GM12878 (cell line): ENCODE measurements around the gene ARVCF. TPM values are rescaled to one million over a fixed set of nuclear protein-coding genes. Genes with fewer than 3 reads are reported as not detected.

Source experiments
- ATAC-seq: fragments of 200-7000 bp; cut with Tn5 transposase; 3 replicates; pipeline ENCODE4 v1.9.1; 2020; ENCODE audit warnings: mild to moderate bottlenecking, moderate library complexity
- BruUV-seq: library from RNA; stranded (reverse); fragments of 400-500 nt; replicated peaks from 2 replicates; lab custom pipeline; 2021; lab: Mats Ljungman, UMichigan
- CTCF ChIA-PET: fragments of 300-600 bp; sonication (Branson Sonifier 250); formaldehyde crosslinking; extraction: SDS; loops from one replicate; lab custom pipeline; 2021; ENCODE audit warnings: inconsistent platforms; lab: Yijun Ruan, JAX
- POLR2A ChIA-PET: fragments of 350-600 bp; formaldehyde crosslinking; extraction: SDS; loops from one replicate; lab custom pipeline; 2021; ENCODE audit warnings: inconsistent platforms; lab: Charles Lee
- RAD21 ChIA-PET: fragments of 300-600 bp; sonication (Branson Sonifier 250); formaldehyde crosslinking; loops from one replicate; lab custom pipeline; 2023; ENCODE audit warnings: antibody characterized with exemption; ENCODE audit not compliant: unreplicated experiment; lab: Charles Lee
- SMC1A ChIA-PET: fragments of 300-600 bp; sonication (Branson Sonifier 250); formaldehyde crosslinking; loops from one replicate; lab custom pipeline; 2023; ENCODE audit not compliant: unreplicated experiment, uncharacterized antibody; lab: Charles Lee
- DNase-seq: peaks from one replicate; pipeline ENCODE4 v3.0.0-alpha.2; 2011; ENCODE audit warnings: low read depth, low spot score
- FAIRE-seq: peaks from 3 replicates; lab custom pipeline; 2011; peaks lifted over from hg19 to GRCh38; lab: Jason Lieb, UNC
- H2AFZ ChIP-seq: 2 replicates; pipeline ENCODE4 v1.6.0; 2011; ENCODE audit warnings: low read depth, low read length, control low read depth; ENCODE audit not compliant: control insufficient read depth
- H3K27ac ChIP-seq: 2 replicates; pipeline ENCODE4 v1.5.1; 2011; ENCODE audit warnings: control low read depth; ENCODE audit not compliant: control insufficient read depth, insufficient read depth
- H3K27me3 ChIP-seq, 2 experiments: replicated peaks in 1 of 2; 2 replicates each; pipeline versions ENCODE4 v1.6.0 to v1.6.1; 2011; ENCODE audit warnings: low read length in 1 of 2; ENCODE audit not compliant: control insufficient read depth in 2 of 2, insufficient read depth in 2 of 2
- H3K36me3 ChIP-seq, 2 experiments: 2 replicates each; pipeline ENCODE4 v1.5.1; 2011; ENCODE audit warnings: low read length in 1 of 2; ENCODE audit not compliant: control insufficient read depth in 2 of 2, insufficient read depth in 2 of 2
- H3K4me1 ChIP-seq: 2 replicates; pipeline ENCODE4 v1.6.1; 2011; ENCODE audit warnings: mild to moderate bottlenecking, low read length, moderate library complexity, mixed read lengths; ENCODE audit not compliant: control insufficient read depth, insufficient read depth
- H3K4me2 ChIP-seq: 2 replicates; pipeline ENCODE4 v1.6.0; 2011; ENCODE audit warnings: control low read depth; ENCODE audit not compliant: control insufficient read depth, insufficient read depth
- H3K4me3 ChIP-seq: fragments of 200-600 bp; sonication (generic); 2 replicates; pipeline ENCODE4 v1.5.1; 2016
- H3K79me2 ChIP-seq: 2 replicates; pipeline ENCODE4 v1.6.0; 2011; ENCODE audit warnings: low read length; ENCODE audit not compliant: control insufficient read depth, insufficient read depth
- H3K9ac ChIP-seq: 2 replicates; pipeline ENCODE4 v1.8.0; 2011; ENCODE audit warnings: low read length, control low read depth, mixed read lengths; ENCODE audit not compliant: control insufficient read depth, insufficient read depth
- H3K9me3 ChIP-seq: replicated peaks from 3 replicates; pipeline ENCODE4 v1.5.1; 2011; ENCODE audit warnings: mild to moderate bottlenecking, low read length; ENCODE audit not compliant: control insufficient read depth, insufficient read depth
- H4K20me1 ChIP-seq: 2 replicates; pipeline ENCODE4 v1.6.0; 2011; ENCODE audit not compliant: control insufficient read depth, insufficient read depth
- ATF7 ChIP-seq: fragments of 450-650 bp; IDR thresholded peaks from 2 replicates; pipeline ENCODE4 v1.6.1; 2016; ENCODE audit warnings: low read depth, mild to moderate bottlenecking
- HCFC1 ChIP-seq: fragments of 150-350 bp; IDR thresholded peaks from 2 replicates; pipeline ENCODE4 v1.6.1; 2014; ENCODE audit warnings: low read length
- MYB ChIP-seq: fragments of 150-350 bp; IDR thresholded peaks from 2 replicates; pipeline ENCODE4 v1.6.1; 2014; ENCODE audit warnings: mild to moderate bottlenecking, low read depth, low read length, borderline replicate concordance
- PML ChIP-seq: IDR thresholded peaks from 2 replicates; pipeline ENCODE4 v1.6.1; 2012; ENCODE audit warnings: low read length, inconsistent platforms
- YBX1 ChIP-seq: fragments of 450-650 bp; IDR thresholded peaks from 2 replicates; pipeline ENCODE4 v1.6.1; 2016; ENCODE audit warnings: antibody characterized with exemption
- WGBS: methylation state at CpG from one replicate; pipeline ENCODE4 v1.1.6; 2016; ENCODE audit warnings: low lambda C conversion rate; ENCODE audit not compliant: insufficient replicate concordance, insufficient coverage; ENCODE audit errors: missing lambda C conversion rate; 5-methylcytosine and 5-hydroxymethylcytosine counted together
- in situ Hi-C: fragments of 300-500 bp; cut with MboI; formaldehyde crosslinking; loops from 9 replicates; pipeline ENCODE4 v1.14.3; 2018; ENCODE audit warnings: mixed read lengths
- intact Hi-C: fragments of 100-400 bp; cut with micrococcal nuclease; formaldehyde crosslinking; loops from one replicate; pipeline ENCODE4 v1.14.2; 2022; ENCODE audit not compliant: unreplicated experiment
- polyA plus RNA-seq, 11 experiments: library from polyadenylated mRNA; depleted of rRNA in 4 of 11; unstranded in 6 of 11; stranded (reverse) in 5 of 11; fragments of >200 nt; fragmentation: Nextera tagmentation in 4 of 11; fragmentation: Illumina TruSeq in 1 of 11; extraction: Ambion mirVana in 4 of 11; extraction: Trizol in 1 of 11; gene quantifications; 1 replicate in 1 of 11; 2 replicates in 10 of 11; pipeline versions ENCODE4 v1.2.1 to v1.2.3, GENCODE V29; 2011 to 2016; ENCODE audit warnings: inconsistent platforms in 2 of 11, missing spikeins in 2 of 11, low read depth in 1 of 11
- total RNA-seq, 4 experiments: library from RNA; depleted of rRNA in 3 of 4; stranded (reverse); fragments of >200 nt in 3 of 4; fragmentation: Illumina TruSeq in 1 of 4; extraction: Trizol in 1 of 4; gene quantifications; 2 replicates each; pipeline versions ENCODE4 v1.2.1 to v1.2.3, GENCODE V29; 2013 to 2021
- TF ChIP-seq, protein P1 (sequence below): fragments of 450-650 bp; IDR thresholded peaks from 2 replicates; pipeline ENCODE4 v1.6.1; 2018; ENCODE audit warnings: mild to moderate bottlenecking, low read depth, moderate library complexity; ENCODE audit not compliant: partially characterized antibody
- TF ChIP-seq, protein P2 (sequence below): fragments of 450-650 bp; IDR thresholded peaks from 2 replicates; pipeline ENCODE4 v1.6.1; 2016; ENCODE audit warnings: mild to moderate bottlenecking
- TF ChIP-seq, protein P3 (sequence below): fragments of 450-650 bp; IDR thresholded peaks from 2 replicates; pipeline ENCODE4 v1.6.1; 2017; ENCODE audit warnings: mild to moderate bottlenecking, moderate library complexity
- TF ChIP-seq, protein P4 (sequence below): IDR thresholded peaks from 2 replicates; pipeline ENCODE4 v1.6.1; 2011; ENCODE audit warnings: low read depth, mild to moderate bottlenecking, low read length, moderate library complexity, borderline replicate concordance; ENCODE audit errors: extremely low read depth

The ARVCF gene
- total and polyA plus RNA-seq, 10 of the 15 experiments (the other 5 are each of a cell fraction or from before 2014, with no cell fraction given) = 0.13 to 1.9 (median 1.0) TPM; not detected in 2

DNA sequence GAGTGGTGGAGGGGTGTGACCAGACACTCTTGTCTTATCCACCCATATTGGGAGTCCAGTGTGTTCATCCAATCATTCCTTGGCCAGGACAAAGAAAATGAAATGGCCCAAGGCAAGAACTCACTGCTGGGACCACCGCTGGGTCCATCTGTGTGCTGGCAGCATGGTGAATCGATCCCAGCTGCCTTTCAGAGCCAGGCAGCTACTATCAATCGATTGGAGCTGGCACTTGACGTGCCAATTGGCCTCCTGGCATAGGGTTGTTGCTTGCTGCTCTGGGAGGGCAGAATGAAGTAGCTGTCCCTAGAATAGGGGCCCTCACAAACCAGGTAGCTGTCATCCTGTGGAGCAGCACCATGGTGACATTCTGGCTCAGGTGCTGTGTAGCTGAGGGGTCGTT lies 1.4 kb upstream of the ARVCF start:
- Histone ChIP-seq H3K9ac (no peak overlapping the region), H3K4me2 (no peak overlapping the region), H3K4me1 (peaks cover 9% of the 10 kb centered on the region), H3K79me2 (peaks cover 19% of the 10 kb centered on the region), H3K4me3 (no peak overlapping the region), H4K20me1 (no peaks in the 10 kb centered on the region; the same call in 1 of the 2 replicates), H3K27ac (no peak overlapping the region), H2AFZ (no peak overlapping the region), H3K27me3 (peaks cover 8 to 12% of the 10 kb centered on the region in 2 experiments; a peak in 3 of 4 replicates), H3K36me3 (no peaks in the 10 kb centered on the region), H3K9me3 (no peaks in the 10 kb centered on the region)
- in situ Hi-C loops = no loop called here
- TF ChIP-seq HCFC1 = no peak
- no peak for TF ChIP-seq PML
- TF ChIP-seq, protein P1, sequence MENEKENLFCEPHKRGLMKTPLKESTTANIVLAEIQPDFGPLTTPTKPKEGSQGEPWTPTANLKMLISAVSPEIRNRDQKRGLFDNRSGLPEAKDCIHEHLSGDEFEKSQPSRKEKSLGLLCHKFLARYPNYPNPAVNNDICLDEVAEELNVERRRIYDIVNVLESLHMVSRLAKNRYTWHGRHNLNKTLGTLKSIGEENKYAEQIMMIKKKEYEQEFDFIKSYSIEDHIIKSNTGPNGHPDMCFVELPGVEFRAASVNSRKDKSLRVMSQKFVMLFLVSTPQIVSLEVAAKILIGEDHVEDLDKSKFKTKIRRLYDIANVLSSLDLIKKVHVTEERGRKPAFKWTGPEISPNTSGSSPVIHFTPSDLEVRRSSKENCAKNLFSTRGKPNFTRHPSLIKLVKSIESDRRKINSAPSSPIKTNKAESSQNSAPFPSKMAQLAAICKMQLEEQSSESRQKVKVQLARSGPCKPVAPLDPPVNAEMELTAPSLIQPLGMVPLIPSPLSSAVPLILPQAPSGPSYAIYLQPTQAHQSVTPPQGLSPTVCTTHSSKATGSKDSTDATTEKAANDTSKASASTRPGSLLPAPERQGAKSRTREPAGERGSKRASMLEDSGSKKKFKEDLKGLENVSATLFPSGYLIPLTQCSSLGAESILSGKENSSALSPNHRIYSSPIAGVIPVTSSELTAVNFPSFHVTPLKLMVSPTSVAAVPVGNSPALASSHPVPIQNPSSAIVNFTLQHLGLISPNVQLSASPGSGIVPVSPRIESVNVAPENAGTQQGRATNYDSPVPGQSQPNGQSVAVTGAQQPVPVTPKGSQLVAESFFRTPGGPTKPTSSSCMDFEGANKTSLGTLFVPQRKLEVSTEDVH = no peak
- no peak for TF ChIP-seq MYB
- FAIRE-seq (no peak), ATAC-seq (no peak), DNase-seq (no peak)
- intact Hi-C loops = no loop called here
- BruUV-seq = no TSS peak
- ChIA-PET SMC1A (no interaction called here), CTCF (interaction anchor here (1.7 kb wide), 1 partner anchor 10 kb away, joined by 4 read pairs; no protein-coding TSS in a partner anchor), RAD21 (no interaction called here), POLR2A (no interaction called here)
- WGBS = 24% methylated on average over 5 of the region's 5 CpGs

DNA sequence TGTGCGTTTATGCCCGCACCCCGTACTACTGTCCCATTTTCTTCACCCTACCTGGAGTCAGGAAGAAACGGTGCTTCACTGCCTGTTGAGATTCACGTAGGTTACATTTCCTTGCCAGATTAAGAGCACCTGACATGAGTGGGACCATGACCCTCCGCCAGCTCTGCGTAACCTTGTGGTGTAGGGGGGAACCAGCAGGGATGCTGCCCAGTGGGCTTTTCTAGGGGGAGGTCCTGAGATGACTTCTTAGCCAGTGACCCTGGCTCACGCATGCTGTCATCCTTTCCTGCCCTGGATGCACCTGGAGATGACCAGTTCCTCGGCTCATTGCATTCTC lies 967 bp upstream of the ARVCF start:
- Histone ChIP-seq H3K4me2 (no peak overlapping the region; the same call in 1 of the 2 replicates), H3K9ac (no peak overlapping the region), H3K4me1 (peaks cover 5% of the 10 kb centered on the region), H3K27ac (no peak overlapping the region), H3K4me3 (no peak overlapping the region), H4K20me1 (no peaks in the 10 kb centered on the region; the same call in 1 of the 2 replicates), H2AFZ (no peak overlapping the region), H3K79me2 (peaks cover 16% of the 10 kb centered on the region), H3K36me3 (no peaks in the 10 kb centered on the region), H3K9me3 (no peaks in the 10 kb centered on the region), H3K27me3 (peaks cover 8 to 12% of the 10 kb centered on the region in 2 experiments; a peak in 3 of 4 replicates)
- TF ChIP-seq YBX1 (no peak), ATF7 (no peak)
- TF ChIP-seq, protein P2, sequence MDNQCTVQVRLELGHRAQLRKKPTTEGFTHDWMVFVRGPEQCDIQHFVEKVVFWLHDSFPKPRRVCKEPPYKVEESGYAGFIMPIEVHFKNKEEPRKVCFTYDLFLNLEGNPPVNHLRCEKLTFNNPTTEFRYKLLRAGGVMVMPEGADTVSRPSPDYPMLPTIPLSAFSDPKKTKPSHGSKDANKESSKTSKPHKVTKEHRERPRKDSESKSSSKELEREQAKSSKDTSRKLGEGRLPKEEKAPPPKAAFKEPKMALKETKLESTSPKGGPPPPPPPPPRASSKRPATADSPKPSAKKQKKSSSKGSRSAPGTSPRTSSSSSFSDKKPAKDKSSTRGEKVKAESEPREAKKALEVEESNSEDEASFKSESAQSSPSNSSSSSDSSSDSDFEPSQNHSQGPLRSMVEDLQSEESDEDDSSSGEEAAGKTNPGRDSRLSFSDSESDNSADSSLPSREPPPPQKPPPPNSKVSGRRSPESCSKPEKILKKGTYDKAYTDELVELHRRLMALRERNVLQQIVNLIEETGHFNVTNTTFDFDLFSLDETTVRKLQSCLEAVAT = no peak
- TF ChIP-seq, protein P3, sequence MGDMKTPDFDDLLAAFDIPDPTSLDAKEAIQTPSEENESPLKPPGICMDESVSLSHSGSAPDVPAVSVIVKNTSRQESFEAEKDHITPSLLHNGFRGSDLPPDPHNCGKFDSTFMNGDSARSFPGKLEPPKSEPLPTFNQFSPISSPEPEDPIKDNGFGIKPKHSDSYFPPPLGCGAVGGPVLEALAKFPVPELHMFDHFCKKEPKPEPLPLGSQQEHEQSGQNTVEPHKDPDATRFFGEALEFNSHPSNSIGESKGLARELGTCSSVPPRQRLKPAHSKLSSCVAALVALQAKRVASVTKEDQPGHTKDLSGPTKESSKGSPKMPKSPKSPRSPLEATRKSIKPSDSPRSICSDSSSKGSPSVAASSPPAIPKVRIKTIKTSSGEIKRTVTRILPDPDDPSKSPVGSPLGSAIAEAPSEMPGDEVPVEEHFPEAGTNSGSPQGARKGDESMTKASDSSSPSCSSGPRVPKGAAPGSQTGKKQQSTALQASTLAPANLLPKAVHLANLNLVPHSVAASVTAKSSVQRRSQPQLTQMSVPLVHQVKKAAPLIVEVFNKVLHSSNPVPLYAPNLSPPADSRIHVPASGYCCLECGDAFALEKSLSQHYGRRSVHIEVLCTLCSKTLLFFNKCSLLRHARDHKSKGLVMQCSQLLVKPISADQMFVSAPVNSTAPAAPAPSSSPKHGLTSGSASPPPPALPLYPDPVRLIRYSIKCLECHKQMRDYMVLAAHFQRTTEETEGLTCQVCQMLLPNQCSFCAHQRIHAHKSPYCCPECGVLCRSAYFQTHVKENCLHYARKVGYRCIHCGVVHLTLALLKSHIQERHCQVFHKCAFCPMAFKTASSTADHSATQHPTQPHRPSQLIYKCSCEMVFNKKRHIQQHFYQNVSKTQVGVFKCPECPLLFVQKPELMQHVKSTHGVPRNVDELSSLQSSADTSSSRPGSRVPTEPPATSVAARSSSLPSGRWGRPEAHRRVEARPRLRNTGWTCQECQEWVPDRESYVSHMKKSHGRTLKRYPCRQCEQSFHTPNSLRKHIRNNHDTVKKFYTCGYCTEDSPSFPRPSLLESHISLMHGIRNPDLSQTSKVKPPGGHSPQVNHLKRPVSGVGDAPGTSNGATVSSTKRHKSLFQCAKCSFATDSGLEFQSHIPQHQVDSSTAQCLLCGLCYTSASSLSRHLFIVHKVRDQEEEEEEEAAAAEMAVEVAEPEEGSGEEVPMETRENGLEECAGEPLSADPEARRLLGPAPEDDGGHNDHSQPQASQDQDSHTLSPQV = no peak
- TF ChIP-seq, protein P4, sequence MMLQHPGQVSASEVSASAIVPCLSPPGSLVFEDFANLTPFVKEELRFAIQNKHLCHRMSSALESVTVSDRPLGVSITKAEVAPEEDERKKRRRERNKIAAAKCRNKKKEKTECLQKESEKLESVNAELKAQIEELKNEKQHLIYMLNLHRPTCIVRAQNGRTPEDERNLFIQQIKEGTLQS = no peak
- SMC1A ChIA-PET = no interaction called here
- intact Hi-C loops (no loop called here), in situ Hi-C loops (no loop called here)
- ATAC-seq (no peak), FAIRE-seq (no peak), DNase-seq (no peak)
- RAD21 ChIA-PET = no interaction called here
- no TSS peak for BruUV-seq
- CTCF ChIA-PET = no interaction called here
- POLR2A ChIA-PET = no interaction called here
- WGBS = 38% methylated on average over 9 of the region's 9 CpGs
